ENCODE results near the gene ATP6V1G1. TPM values are rescaled to one million over a fixed set of nuclear protein-coding genes. Genes with fewer than 3 reads are reported as not detected.

ATP6V1G1 gene
- polyA plus RNA-seq, 4 donors: 89.7 to 148 (median 97.6) TPM

DNA sequence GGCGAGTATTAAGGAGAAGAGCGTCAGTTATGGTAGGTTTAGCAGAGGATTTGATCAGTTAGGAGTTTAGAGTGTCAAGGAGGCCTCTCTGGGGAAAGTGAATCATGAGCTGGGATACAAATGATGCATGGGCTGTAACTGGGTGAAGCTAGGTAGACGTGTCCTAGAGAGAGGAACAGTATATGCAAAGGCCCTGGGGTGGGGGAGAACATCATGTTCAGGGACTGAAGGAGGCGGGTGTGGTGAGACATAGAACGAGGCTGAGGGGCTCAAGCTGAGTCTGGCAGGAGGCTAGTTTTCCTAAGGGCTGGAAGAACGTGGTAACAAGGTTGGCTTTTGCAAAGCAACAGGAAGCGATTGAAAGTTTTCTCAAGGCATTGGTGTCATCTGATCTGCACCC is 34.0 kb downstream of the ATP6V1G1 start:
- Histone ChIP-seq H3K4me1 (ENCODE audit: control insufficient read depth in 3 of 3, insufficient read depth in 2 of 3, low read depth in 1 of 3, low read length in 2 of 3) (no peaks in the 10 kb centered on the region), H3K27ac (ENCODE audit: low read depth in 1 of 3, low read length in 2 of 3) (no peak overlapping the region), H3K4me3 (ENCODE audit: low read depth in 1 of 3, low read length in 3 of 3) (no peak overlapping the region), H3K27me3 (ENCODE audit: control insufficient read depth in 3 of 3, insufficient read depth in 3 of 3, low read length in 3 of 3) (no peaks in the 10 kb centered on the region), H3K9me3 (ENCODE audit: control insufficient read depth in 2 of 2, insufficient read depth in 1 of 2, low read depth in 1 of 2, low read length in 1 of 2) (no peaks in the 10 kb centered on the region), H3K36me3 (ENCODE audit: control insufficient read depth in 3 of 3, insufficient read depth in 2 of 3, low read depth in 1 of 3, low read length in 3 of 3) (peaks cover 0 to 20% (median 0%) of the 10 kb centered on the region in 3 donors)
- WGBS, 3 donors: 86 to 91% (median 87%) methylated on average over 7 of the region's 7 CpGs
- DNase-seq (no peak), FAIRE-seq (no peak)

DNA sequence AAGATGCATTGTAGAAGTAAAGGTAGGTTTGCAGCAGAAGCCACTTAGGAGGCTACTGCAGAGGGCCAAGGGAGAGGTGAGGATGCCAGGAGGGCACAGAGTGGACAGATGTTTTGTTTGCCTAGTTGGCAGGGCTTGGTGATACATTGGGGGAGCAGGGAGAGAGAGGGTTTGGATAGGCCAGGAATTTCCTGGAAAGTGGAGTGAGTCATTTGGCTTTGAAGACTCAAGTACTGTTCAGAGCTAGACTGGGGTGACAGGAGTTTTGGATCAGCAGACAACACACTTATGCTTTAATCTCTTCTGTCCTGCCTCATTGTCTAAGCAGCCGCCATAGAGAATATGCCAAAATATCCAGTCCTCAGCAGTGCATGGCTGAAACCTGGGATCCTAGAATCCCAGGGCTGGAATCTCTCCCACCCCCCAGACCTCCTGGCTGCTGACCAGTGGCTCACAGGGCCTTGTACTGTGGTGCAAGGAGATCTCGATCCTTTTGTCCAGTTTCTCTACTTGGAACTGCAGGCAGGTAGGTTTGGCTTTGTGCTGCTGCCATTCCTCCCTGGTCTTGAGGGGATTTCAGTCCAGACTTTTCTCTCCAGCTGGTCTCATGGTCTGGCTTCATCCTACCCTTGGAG is 34.5 kb downstream of the ATP6V1G1 start:
- DNase-seq (no peak), FAIRE-seq (no peak)
- Histone ChIP-seq H3K4me3 (ENCODE audit: low read depth in 1 of 3, low read length in 3 of 3) (no peak overlapping the region), H3K9me3 (ENCODE audit: control insufficient read depth in 2 of 2, insufficient read depth in 1 of 2, low read depth in 1 of 2, low read length in 1 of 2) (no peaks in the 10 kb centered on the region), H3K27me3 (ENCODE audit: control insufficient read depth in 3 of 3, insufficient read depth in 3 of 3, low read length in 3 of 3) (no peaks in the 10 kb centered on the region), H3K4me1 (ENCODE audit: control insufficient read depth in 3 of 3, insufficient read depth in 2 of 3, low read depth in 1 of 3, low read length in 2 of 3) (no peaks in the 10 kb centered on the region), H3K27ac (ENCODE audit: low read depth in 1 of 3, low read length in 2 of 3) (no peak overlapping the region), H3K36me3 (ENCODE audit: control insufficient read depth in 3 of 3, insufficient read depth in 2 of 3, low read depth in 1 of 3, low read length in 3 of 3) (peaks cover 0 to 22% (median 0%) of the 10 kb centered on the region in 3 donors)
- 71 to 100% (median 91%) methylated on average over 2 of the region's 2 CpGs for WGBS, 3 donors

DNA sequence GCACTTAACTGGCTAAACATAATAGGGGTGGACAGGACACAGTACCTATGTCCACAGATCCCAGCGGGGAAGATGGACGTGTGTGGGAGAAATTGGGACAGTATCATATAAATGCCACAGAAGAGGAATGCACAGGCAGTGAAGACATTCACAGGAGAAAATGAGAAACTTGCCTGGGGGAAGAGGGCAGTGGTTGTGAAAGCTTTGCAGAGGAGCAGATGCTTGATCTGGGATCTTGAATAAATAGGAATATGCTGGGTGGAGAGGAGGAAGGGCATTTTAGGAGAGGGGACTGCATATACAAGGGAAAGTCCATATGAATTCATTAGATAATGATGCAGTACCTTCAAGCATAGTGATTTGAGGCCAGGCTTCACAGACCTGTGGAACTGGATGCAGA is 37.1 kb downstream of the ATP6V1G1 start:
- 95 to 98% (median 98%) methylated on average over 2 of the region's 2 CpGs for WGBS, 3 donors
- no peak for DNase-seq
- H3K27ac ChIP-seq (ENCODE audit: low read depth in 1 of 3, low read length in 2 of 3): no peak overlapping the region
- H3K9me3 ChIP-seq (ENCODE audit: control insufficient read depth in 2 of 2, insufficient read depth in 1 of 2, low read depth in 1 of 2, low read length in 1 of 2): no peaks in the 10 kb centered on the region
- H3K27me3 ChIP-seq (ENCODE audit: control insufficient read depth in 3 of 3, insufficient read depth in 3 of 3, low read length in 3 of 3): no peaks in the 10 kb centered on the region
- no peak for FAIRE-seq
- H3K36me3 ChIP-seq (ENCODE audit: control insufficient read depth in 3 of 3, insufficient read depth in 2 of 3, low read depth in 1 of 3, low read length in 3 of 3): peaks cover 0 to 24% (median 8%) of the 10 kb centered on the region in 3 donors
- no peak overlapping the region for H3K4me3 ChIP-seq (ENCODE audit: low read depth in 1 of 3, low read length in 3 of 3)
- no peaks in the 10 kb centered on the region for H3K4me1 ChIP-seq (ENCODE audit: control insufficient read depth in 3 of 3, insufficient read depth in 2 of 3, low read depth in 1 of 3, low read length in 2 of 3)

DNA sequence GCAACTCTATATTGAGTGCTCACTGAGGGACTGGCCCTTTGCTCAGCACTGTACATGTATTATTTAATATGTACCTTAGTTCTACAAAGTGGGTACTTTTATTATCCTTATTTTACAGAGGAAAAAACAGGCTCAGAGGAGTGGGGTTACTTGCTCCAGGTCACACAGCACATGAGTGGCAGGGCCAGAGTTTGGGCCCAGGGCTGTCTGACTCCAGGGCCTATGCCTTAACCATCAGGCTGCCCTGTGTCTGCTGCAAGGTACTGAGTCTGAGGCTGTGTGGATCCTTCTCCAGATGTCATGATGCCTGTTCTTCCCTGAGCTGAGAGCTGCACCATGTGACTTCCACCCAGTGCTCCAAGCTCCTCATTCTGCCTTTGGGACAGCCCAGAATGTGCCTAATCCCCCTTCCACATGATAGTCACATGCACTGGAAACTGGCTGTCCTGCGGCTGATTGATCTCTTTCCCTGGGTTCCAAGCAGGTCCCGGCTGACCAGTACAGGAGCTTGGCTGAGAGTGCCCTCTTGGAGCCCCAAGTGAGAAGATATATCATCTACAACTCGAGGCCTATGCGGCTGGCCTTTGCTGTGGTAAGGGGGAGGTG is 38.9 kb downstream of the ATP6V1G1 start:
- Histone ChIP-seq H3K9me3 (ENCODE audit: control insufficient read depth in 2 of 2, insufficient read depth in 1 of 2, low read depth in 1 of 2, low read length in 1 of 2) (no peaks in the 10 kb centered on the region), H3K4me1 (ENCODE audit: control insufficient read depth in 3 of 3, insufficient read depth in 2 of 3, low read depth in 1 of 3, low read length in 2 of 3) (no peaks in the 10 kb centered on the region), H3K4me3 (ENCODE audit: low read depth in 1 of 3, low read length in 3 of 3) (no peak overlapping the region), H3K36me3 (ENCODE audit: control insufficient read depth in 3 of 3, insufficient read depth in 2 of 3, low read depth in 1 of 3, low read length in 3 of 3) (peaks cover 0 to 28% (median 9%) of the 10 kb centered on the region in 3 donors), H3K27ac (ENCODE audit: low read depth in 1 of 3, low read length in 2 of 3) (no peak overlapping the region), H3K27me3 (ENCODE audit: control insufficient read depth in 3 of 3, insufficient read depth in 3 of 3, low read length in 3 of 3) (no peaks in the 10 kb centered on the region)
- WGBS, 3 donors: 86 to 97% (median 93%) methylated on average over 4 of the region's 4 CpGs
- FAIRE-seq (no peak), DNase-seq (no peak)

DNA sequence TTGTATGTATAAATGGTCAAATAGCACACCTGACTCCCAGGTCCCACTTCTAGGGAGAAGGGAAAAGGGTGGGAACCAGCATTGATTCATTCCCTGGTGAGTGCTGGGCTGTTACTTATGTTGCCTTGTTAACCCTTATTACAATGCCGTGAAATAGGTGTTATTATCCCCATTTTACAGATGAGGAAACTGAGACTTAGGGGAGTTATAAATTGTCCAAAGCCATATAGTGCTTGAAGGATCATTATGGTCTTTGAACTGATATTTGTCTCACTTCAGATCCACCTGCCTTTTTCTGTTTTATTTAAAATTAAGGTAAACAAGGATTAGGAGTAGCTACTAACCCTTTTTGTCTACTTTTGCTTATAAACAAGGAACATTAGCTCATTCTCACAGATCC is 40.0 kb downstream of the ATP6V1G1 start:
- Histone ChIP-seq H3K36me3 (ENCODE audit: control insufficient read depth in 3 of 3, insufficient read depth in 2 of 3, low read depth in 1 of 3, low read length in 3 of 3) (peaks cover 0 to 32% (median 9%) of the 10 kb centered on the region in 3 donors), H3K4me3 (ENCODE audit: low read depth in 1 of 3, low read length in 3 of 3) (no peak overlapping the region), H3K27ac (ENCODE audit: low read depth in 1 of 3, low read length in 2 of 3) (no peak overlapping the region), H3K9me3 (ENCODE audit: control insufficient read depth in 2 of 2, insufficient read depth in 1 of 2, low read depth in 1 of 2, low read length in 1 of 2) (no peaks in the 10 kb centered on the region), H3K4me1 (ENCODE audit: control insufficient read depth in 3 of 3, insufficient read depth in 2 of 3, low read depth in 1 of 3, low read length in 2 of 3) (no peaks in the 10 kb centered on the region), H3K27me3 (ENCODE audit: control insufficient read depth in 3 of 3, insufficient read depth in 3 of 3, low read length in 3 of 3) (no peaks in the 10 kb centered on the region)
- FAIRE-seq (no peak), DNase-seq (no peak)
- 93 to 96% (median 93%) methylated on average over 1 of the region's 1 CpG for WGBS, 3 donors

DNA sequence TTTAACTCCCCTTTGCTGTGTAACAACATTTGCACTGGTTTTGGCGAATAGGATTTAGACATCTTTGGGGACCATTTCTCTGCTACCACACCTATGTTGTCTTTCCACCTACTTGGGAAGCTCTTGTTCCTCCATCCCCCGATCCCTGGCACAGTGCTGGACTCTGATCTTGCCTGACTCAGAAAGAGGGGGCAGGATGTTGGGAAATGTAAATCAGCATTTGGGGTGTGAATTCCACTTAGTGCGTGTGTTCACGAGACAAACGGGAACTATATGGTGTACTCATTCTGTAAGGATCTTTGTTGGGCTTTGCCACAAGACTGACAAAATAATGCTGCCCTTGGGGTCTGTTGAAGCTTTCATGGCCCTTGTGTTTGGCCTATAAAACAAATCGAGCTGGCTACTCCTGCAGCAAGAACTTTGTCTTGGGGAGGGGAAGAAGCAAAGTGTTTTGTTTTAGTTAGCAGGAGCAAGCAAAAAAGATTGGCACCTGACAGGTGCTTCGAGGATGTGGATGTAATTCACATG is 42.1 kb downstream of the ATP6V1G1 start:
- Histone ChIP-seq H3K4me1 (ENCODE audit: control insufficient read depth in 3 of 3, insufficient read depth in 2 of 3, low read depth in 1 of 3, low read length in 2 of 3) (no peaks in the 10 kb centered on the region), H3K4me3 (ENCODE audit: low read depth in 1 of 3, low read length in 3 of 3) (no peak overlapping the region), H3K27me3 (ENCODE audit: control insufficient read depth in 3 of 3, insufficient read depth in 3 of 3, low read length in 3 of 3) (no peaks in the 10 kb centered on the region), H3K27ac (ENCODE audit: low read depth in 1 of 3, low read length in 2 of 3) (no peak overlapping the region), H3K36me3 (ENCODE audit: control insufficient read depth in 3 of 3, insufficient read depth in 2 of 3, low read depth in 1 of 3, low read length in 3 of 3) (peaks cover 0 to 38% (median 9%) of the 10 kb centered on the region in 3 donors), H3K9me3 (ENCODE audit: control insufficient read depth in 2 of 2, insufficient read depth in 1 of 2, low read depth in 1 of 2, low read length in 1 of 2) (no peaks in the 10 kb centered on the region)
- no peak for FAIRE-seq
- 67 to 83% (median 72%) methylated on average over 7 of the region's 7 CpGs for WGBS, 3 donors
- DNase-seq: no peak

DNA sequence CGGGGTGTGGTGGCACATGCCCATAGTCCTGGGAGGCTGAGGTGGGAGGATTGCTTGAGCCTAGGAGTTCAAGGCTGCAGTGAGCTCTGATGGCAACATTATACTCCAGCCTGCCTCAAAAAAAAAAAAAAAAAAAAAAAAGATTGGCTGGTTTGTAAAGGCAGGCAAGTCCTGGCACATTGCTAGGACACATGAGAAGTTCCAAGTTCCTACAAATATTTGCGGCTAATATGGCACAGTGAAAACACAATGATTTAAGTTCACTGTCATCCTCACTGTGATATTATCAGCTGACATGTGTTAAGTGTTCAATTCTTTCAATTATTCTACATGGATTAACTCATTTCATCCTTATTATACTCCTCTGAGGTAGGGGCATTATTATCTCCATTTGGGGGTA is 43.6 kb downstream of the ATP6V1G1 start:
- no peaks in the 10 kb centered on the region for H3K9me3 ChIP-seq (ENCODE audit: control insufficient read depth in 2 of 2, insufficient read depth in 1 of 2, low read depth in 1 of 2, low read length in 1 of 2)
- no peaks in the 10 kb centered on the region for H3K4me1 ChIP-seq (ENCODE audit: control insufficient read depth in 3 of 3, insufficient read depth in 2 of 3, low read depth in 1 of 3, low read length in 2 of 3)
- no peak overlapping the region for H3K27ac ChIP-seq (ENCODE audit: low read depth in 1 of 3, low read length in 2 of 3)
- 0 to 35% (median 5%) methylated on average over 2 of the region's 2 CpGs for WGBS, 3 donors
- DNase-seq (no peak), FAIRE-seq (no peak)
- H3K27me3 ChIP-seq (ENCODE audit: control insufficient read depth in 3 of 3, insufficient read depth in 3 of 3, low read length in 3 of 3): no peaks in the 10 kb centered on the region
- H3K36me3 ChIP-seq (ENCODE audit: control insufficient read depth in 3 of 3, insufficient read depth in 2 of 3, low read depth in 1 of 3, low read length in 3 of 3): peaks cover 0 to 46% (median 9%) of the 10 kb centered on the region in 3 donors
- H3K4me3 ChIP-seq (ENCODE audit: low read depth in 1 of 3, low read length in 3 of 3): no peak overlapping the region

DNA sequence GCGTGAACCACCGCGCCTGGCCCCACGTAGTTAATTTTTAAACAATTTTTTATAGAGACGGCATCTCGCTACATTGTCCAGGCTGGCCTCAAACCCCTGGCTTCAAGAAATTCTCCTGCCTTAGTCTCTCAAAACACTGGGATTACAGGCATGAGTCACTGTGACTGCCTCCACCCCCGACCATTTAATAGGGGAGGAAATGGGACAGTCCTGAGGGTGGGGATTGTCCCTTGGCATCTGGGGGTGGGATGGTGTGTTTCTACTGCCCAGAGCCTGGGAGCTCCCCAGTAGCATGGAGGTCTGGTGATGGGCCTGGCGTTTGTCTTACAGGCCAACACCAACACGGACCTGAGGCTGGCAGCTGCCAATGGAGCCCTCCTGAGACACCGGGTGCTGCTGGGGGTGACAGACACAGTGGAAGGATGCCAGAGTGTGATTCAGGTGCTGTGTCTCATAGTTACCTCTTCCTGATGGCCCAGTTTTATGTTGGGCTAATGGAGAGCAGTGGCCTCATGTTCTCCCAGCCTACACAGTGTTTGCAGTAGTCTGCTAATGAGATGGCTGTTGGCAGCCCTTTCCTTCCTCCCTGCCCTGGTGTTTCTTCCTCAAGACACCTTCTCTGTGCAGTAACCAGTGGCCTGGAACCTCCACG is 46.0 kb downstream of the ATP6V1G1 start:
- FAIRE-seq: no peak
- Histone ChIP-seq H3K9me3 (ENCODE audit: control insufficient read depth in 2 of 2, insufficient read depth in 1 of 2, low read depth in 1 of 2, low read length in 1 of 2) (no peaks in the 10 kb centered on the region), H3K27me3 (ENCODE audit: control insufficient read depth in 3 of 3, insufficient read depth in 3 of 3, low read length in 3 of 3) (no peaks in the 10 kb centered on the region), H3K4me3 (ENCODE audit: low read depth in 1 of 3, low read length in 3 of 3) (no peak overlapping the region), H3K27ac (ENCODE audit: low read depth in 1 of 3, low read length in 2 of 3) (no peak overlapping the region), H3K36me3 (ENCODE audit: control insufficient read depth in 3 of 3, insufficient read depth in 2 of 3, low read depth in 1 of 3, low read length in 3 of 3) (peaks cover 3 to 46% (median 13%) of the 10 kb centered on the region in 3 donors), H3K4me1 (ENCODE audit: control insufficient read depth in 3 of 3, insufficient read depth in 2 of 3, low read depth in 1 of 3, low read length in 2 of 3) (no peaks in the 10 kb centered on the region)
- WGBS, 3 donors: 84 to 93% (median 89%) methylated on average over 11 of the region's 11 CpGs
- no peak for DNase-seq

All from small intestine (tissue), 7 donors.